NCI-H460 (cell line): Measurements from ENCODE around the gene ADCK1. TPM values are rescaled to one million over a fixed set of nuclear protein-coding genes. Genes with fewer than 3 reads are reported as not detected.
"Not testable (repeated sequence)": the region's sequence is repeated elsewhere in the genome, so short reads cannot be mapped to it uniquely, and the experiment has no call there.

Experiments used
- DNase-seq: peaks from one replicate; pipeline ENCODE4 v3.0.0-alpha.2; 2016; ENCODE audit warnings: low read depth; ENCODE audit errors: extremely low read depth
- total RNA-seq: library from RNA; depleted of rRNA; stranded (reverse); fragments of >200 nt; shearing (Covaris generic); gene quantifications from 2 replicates; pipeline ENCODE4 v1.2.3, GENCODE V29; 2014

The ADCK1 gene
- total RNA-seq, 1 experiment from 2014 or later = 6.7 TPM

GRCh38 chr14:77892381-77892871, 92.5 kb downstream of the ADCK1 start:
- DNase-seq = no peak

- DNase-seq = no peak
These were observed 93.1 kb downstream of the ADCK1 start for GRCh38 chr14:77892890-77893484.

GRCh38 chr14:77897374-77897773, 97.5 kb downstream of the ADCK1 start:
- DNase-seq = no peak

GRCh38 chr14:77902811-77903210, 102.9 kb downstream of the ADCK1 start:
- no peak for DNase-seq

GRCh38 chr14:77903221-77903620, 103.3 kb downstream of the ADCK1 start:
- no peak for DNase-seq

GRCh38 chr14:77903937-77904617, 104.2 kb downstream of the ADCK1 start:
- DNase-seq = no peak

- DNase-seq = no peak
These were observed 106.5 kb downstream of the ADCK1 start for GRCh38 chr14:77906446-77906845.

GRCh38 chr14:77908847-77909246, 108.9 kb downstream of the ADCK1 start:
- no peak for DNase-seq

- DNase-seq = no peak
These were observed 110.0 kb downstream of the ADCK1 start for GRCh38 chr14:77909911-77910310.

GRCh38 chr14:77910506-77910905, 110.6 kb downstream of the ADCK1 start:
- no peak for DNase-seq

GRCh38 chr14:77911356-77911755, 111.4 kb downstream of the ADCK1 start:
- no peak for DNase-seq

GRCh38 chr14:77912754-77913556, 113.0 kb downstream of the ADCK1 start:
- no peak for DNase-seq

GRCh38 chr14:77914073-77914721, 114.3 kb downstream of the ADCK1 start:
- no peak for DNase-seq

GRCh38 chr14:77915390-77915789, 115.5 kb downstream of the ADCK1 start:
- DNase-seq = not testable (repeated sequence)

- no peak for DNase-seq
These were observed 117.7 kb downstream of the ADCK1 start for GRCh38 chr14:77917491-77918201.

GRCh38 chr14:77918448-77918847, 118.5 kb downstream of the ADCK1 start:
- no peak for DNase-seq

- DNase-seq = no peak
These were observed 120.4 kb downstream of the ADCK1 start for GRCh38 chr14:77920312-77920711.

GRCh38 chr14:77921818-77922217, 121.9 kb downstream of the ADCK1 start:
- no peak for DNase-seq

GRCh38 chr14:77923131-77923936, 123.4 kb downstream of the ADCK1 start:
- DNase-seq = no peak
